ENCODE measurements around the gene MRPL53. TPM values are rescaled to one million over a fixed set of nuclear protein-coding genes. Genes with fewer than 3 reads are reported as not detected.

The MRPL53 gene
- total RNA-seq, 3 donors from 2014 or later = 17.9 to 49.0 (median 48.2) TPM

- no peaks in the 10 kb centered on the region for H3K9me3 ChIP-seq
- H3K27ac ChIP-seq = peak overlapping the region; percentile 29 to 43
- peaks cover 6 to 7% of the 10 kb centered on the region in 2 donors for H3K27me3 ChIP-seq
- no peak for DNase-seq (ENCODE audit: low spot score in 2 of 2)
- H3K36me3 ChIP-seq = no peaks in the 10 kb centered on the region
- intact Hi-C loops (cut with DNase I; ENCODE audit: low total_unique reads) = no loop called here
- peaks cover 0 to 3% of the 10 kb centered on the region in 2 donors for H3K4me1 ChIP-seq
- H3K4me3 ChIP-seq = peak overlapping the region; percentile 31 to 70 (median 55)
- TF ChIP-seq POLR2A (IDR thresholded peaks at IDR 0.05) = no peak
- no peak for TF ChIP-seq CTCF (IDR thresholded peaks at IDR 0.05)
- TF ChIP-seq POLR2AphosphoS5 (IDR thresholded peaks at IDR 0.05) = no peak
Observed at GRCh38 chr2:74498500-74499266, 26.2 kb upstream of the MRPL53 start.

- H3K9me3 ChIP-seq = no peaks in the 10 kb centered on the region
- peaks cover 6 to 7% of the 10 kb centered on the region in 2 donors for H3K27me3 ChIP-seq
- no peak for TF ChIP-seq CTCF (IDR thresholded peaks at IDR 0.05)
- TF ChIP-seq POLR2AphosphoS5 (IDR thresholded peaks at IDR 0.05) = no peak
- TF ChIP-seq POLR2A (IDR thresholded peaks at IDR 0.05) = no peak
- no peak for DNase-seq (ENCODE audit: low spot score in 2 of 2)
- peak overlapping the region; percentile 31 to 70 (median 55) for H3K4me3 ChIP-seq
- H3K27ac ChIP-seq = peak overlapping the region; percentile 29 to 43
- peaks cover 0 to 3% of the 10 kb centered on the region in 2 donors for H3K4me1 ChIP-seq
- peaks cover 3% of the 10 kb centered on the region for H3K36me3 ChIP-seq
- intact Hi-C loops (cut with DNase I; ENCODE audit: low total_unique reads) = no loop called here
Observed at GRCh38 chr2:74497777-74498499, 25.5 kb upstream of the MRPL53 start.

- intact Hi-C loops (cut with DNase I; ENCODE audit: low total_unique reads) = no loop called here
- no peak for DNase-seq (ENCODE audit: low spot score in 2 of 2)
- Histone ChIP-seq H3K4me1 (peaks cover 0 to 3% of the 10 kb centered on the region in 2 donors), H3K27me3 (peaks cover 6 to 7% of the 10 kb centered on the region in 2 donors), H3K36me3 (peaks cover 3% of the 10 kb centered on the region), H3K9me3 (no peaks in the 10 kb centered on the region), H3K4me3 (peak overlapping the region; percentile 31 to 70 (median 55)), H3K27ac (no peak overlapping the region)
- TF ChIP-seq CTCF (IDR thresholded peaks at IDR 0.05) = no peak
- TF ChIP-seq POLR2A (IDR thresholded peaks at IDR 0.05) = no peak
- no peak for TF ChIP-seq POLR2AphosphoS5 (IDR thresholded peaks at IDR 0.05)
Observed at GRCh38 chr2:74496997-74497776, 24.7 kb upstream of the MRPL53 start.

GRCh38 chr2:74495440-74495839 lies 23.0 kb upstream of the MRPL53 start:
- intact Hi-C loops (cut with DNase I; ENCODE audit: low total_unique reads) = no loop called here
- DNase-seq (ENCODE audit: low spot score in 2 of 2) = no peak

More at GRCh38 chr2:74495440-74495839, 23.0 kb upstream of the MRPL53 start:
- H3K9me3 ChIP-seq = no peaks in the 10 kb centered on the region
- H3K27ac ChIP-seq = no peak overlapping the region
- peaks cover 6 to 7% of the 10 kb centered on the region in 2 donors for H3K27me3 ChIP-seq
- H3K36me3 ChIP-seq = peaks cover 3% of the 10 kb centered on the region
- TF ChIP-seq CTCF (IDR thresholded peaks at IDR 0.05) (no peak), POLR2AphosphoS5 (IDR thresholded peaks at IDR 0.05) (no peak), POLR2A (IDR thresholded peaks at IDR 0.05) (no peak)
- peaks cover 0 to 3% of the 10 kb centered on the region in 2 donors for H3K4me1 ChIP-seq
- H3K4me3 ChIP-seq = no peak overlapping the region
